Measurements from ENCODE around the gene ARMS2.

ARMS2 gene

DNA sequence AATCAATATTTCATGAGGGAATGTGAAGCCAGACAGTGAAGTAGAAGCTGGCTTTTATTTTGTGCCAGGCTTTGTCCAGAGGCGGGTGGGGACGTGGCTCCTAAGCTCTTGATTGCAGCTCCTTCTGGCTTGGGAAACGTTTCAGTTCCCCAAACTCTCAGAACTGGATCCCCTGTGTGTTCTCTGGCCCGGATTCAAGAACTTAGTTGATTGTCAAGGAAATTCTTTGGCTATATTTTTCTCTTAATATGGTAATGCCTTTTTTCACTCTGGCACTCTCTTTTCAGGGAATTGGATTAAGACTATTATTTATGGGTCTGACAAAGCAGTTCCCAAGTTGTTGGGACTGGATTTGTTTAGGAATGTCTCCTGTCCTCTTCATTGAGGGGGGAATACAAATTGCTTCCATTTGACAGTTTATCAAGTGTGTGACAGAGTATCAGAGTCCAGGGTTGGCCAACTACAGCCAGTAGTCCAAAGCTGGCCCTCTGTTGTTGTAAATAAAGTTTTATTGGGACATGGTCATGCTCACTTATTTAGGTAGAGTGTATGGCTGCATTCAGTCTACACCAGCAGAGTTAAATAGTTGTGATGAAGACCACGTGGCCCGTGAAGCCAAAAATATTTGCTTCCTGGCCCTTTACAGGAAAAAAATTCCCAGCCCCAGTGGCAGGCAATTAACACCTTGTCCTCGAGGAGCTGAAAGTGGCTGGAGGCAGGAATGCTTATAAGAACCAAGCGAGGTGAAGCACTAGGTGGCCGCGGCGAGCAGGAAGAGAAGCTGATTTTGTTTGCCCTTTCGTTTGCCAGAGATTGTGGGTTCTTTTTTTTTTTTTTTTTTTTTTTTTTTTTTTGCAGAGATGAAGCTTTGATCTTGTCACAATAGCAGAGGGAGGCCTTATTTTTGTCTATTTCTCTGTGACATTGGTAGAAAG, 41.2 kb downstream of the ARMS2 start:
- DNase-seq = no peak

DNA sequence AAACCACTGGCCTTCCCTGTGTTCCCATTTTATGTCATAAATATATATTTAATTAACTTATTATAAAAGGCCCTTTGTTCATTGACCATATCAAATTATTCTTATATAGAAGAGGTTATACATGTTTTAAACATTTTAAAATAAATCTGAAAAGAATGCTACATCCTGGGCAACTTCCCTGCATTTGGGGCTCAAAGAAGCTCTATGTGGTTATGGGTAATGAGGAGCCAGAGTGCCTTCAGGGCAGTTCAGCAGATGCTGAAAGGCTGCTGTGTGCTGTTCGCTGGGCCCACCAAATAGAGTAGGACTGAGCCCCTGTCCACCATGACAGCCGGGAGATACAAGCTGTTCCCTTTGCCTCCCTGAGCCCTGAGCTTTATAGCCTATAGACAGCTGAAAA, 42.8 kb downstream of the ARMS2 start:
- no peak for DNase-seq

- DNase-seq = no peak
These were observed 44.1 kb downstream of the ARMS2 start for GRCh38 chr10:122498521-122498920.

DNA sequence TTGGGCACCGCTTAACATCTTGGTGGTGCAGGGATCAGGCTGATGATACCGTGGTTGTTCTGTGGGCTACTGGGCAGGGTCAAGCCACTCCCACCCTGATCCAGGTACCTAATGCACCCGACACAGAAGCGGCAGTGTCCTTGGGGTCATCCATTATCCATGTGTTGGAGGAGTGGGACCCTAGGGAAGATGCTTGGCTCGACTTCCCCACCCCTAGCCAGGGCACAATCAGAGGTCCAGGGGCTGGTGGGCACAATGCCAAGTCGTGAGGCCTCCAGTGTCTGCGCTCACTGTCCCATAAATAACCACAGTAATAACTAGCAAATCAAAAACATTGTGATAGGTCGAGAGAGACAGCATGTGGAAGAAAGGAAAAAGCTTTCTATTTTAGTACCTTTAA, 44.6 kb downstream of the ARMS2 start:
- DNase-seq = no peak

DNA sequence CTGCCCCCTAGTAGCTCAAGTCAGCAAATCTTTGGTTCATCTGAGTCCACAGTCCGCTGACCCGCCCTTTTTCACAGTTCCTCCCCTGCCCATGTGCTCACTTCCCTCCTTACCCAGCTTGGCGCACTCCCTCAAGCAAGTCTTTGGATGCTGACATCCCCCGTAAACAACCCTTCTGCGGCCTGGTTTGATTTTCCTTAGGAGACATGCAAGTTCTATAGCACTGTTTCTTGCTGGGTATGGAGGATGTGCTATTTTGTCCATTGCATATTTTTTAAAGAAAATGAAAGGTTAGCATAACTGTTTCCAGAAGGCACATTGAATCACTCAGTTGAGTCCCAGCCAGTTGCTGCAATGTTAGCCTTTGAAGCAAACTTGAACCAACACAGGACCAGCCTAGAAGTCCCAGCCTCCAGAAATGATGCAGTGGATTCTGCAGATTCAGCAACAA, 45.1 kb downstream of the ARMS2 start:
- no peak for DNase-seq

GRCh38 chr10:122500194-122500593, 45.7 kb downstream of the ARMS2 start:
- DNase-seq = no peak

GRCh38 chr10:122500726-122501125, 46.3 kb downstream of the ARMS2 start:
- no peak for DNase-seq

GRCh38 chr10:122503012-122503411, 48.6 kb downstream of the ARMS2 start:
- no peak for DNase-seq

- no peak for DNase-seq
These were observed 49.6 kb downstream of the ARMS2 start for GRCh38 chr10:122503886-122504609.

GRCh38 chr10:122504610-122504950, 50.1 kb downstream of the ARMS2 start:
- peak; percentile 90 to 92 for DNase-seq

DNA sequence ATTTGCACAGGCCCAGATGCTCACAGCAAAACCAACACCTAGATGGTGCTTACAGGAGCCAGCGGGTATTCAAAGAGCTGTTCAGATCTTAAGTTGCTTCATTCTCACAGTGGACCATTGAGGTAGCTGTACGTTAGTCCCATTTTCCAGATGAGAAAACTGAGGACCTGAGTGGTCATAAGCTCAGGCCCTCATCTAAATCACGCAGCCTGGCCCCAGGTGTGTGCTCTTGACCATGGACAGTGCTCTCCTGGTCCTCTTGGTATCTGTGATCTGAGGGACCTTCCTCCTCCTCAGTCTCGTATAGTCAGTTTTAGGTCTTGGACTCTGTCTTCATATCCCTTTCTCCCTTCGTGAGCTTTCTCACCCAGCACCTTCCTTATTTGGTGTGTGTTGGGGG, 50.6 kb downstream of the ARMS2 start:
- DNase-seq = no peak

DNA sequence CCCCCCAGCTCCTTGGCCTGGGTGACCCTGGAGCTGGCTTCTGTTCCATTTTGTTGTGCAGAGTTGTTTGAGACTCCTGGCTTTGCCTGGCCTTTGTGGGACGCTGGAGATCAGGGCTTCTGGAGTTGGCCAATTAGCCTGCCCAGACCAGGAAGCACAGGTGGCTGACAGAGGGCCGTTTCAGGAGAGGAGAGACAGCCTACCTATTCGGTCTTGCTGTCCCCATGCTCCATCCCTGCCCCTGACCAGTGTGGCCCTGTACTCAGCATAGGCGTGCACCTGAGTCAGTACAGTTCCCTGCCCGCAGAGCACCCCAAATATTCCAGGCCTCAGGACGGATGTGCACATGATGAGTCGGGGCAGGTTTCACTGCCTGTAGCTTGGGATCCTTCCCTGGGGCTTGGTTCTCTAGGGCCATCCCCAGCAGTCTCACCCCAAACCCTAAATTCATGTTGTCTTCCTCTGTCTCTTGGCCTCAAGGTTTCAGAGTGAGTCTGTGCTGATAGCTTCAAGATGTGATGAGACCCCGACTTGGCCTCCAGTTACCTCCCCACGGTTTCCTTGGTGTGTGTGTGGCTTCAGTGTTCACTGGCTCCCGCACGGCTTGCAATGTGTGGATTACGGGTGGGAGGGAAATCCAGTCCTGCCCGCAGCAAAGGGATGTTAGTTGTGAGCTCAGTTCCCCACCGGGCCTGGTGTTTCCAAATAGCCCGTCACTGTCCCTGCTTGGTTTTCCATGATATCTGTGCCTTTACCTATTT, 51.6 kb downstream of the ARMS2 start:
- DNase-seq = no peak
